NCI-H1417 (cell line): ENCODE results near the gene PSMC1.
A peak's percentile ranks its signal among the peaks of the same experiment; 100 is the strongest.

Experiments
- DNase-seq, 3 experiments: peaks; one replicate each; lab custom pipeline; 2025; lab: John Stamatoyannopoulos, UW

Gene PSMC1

DNA sequence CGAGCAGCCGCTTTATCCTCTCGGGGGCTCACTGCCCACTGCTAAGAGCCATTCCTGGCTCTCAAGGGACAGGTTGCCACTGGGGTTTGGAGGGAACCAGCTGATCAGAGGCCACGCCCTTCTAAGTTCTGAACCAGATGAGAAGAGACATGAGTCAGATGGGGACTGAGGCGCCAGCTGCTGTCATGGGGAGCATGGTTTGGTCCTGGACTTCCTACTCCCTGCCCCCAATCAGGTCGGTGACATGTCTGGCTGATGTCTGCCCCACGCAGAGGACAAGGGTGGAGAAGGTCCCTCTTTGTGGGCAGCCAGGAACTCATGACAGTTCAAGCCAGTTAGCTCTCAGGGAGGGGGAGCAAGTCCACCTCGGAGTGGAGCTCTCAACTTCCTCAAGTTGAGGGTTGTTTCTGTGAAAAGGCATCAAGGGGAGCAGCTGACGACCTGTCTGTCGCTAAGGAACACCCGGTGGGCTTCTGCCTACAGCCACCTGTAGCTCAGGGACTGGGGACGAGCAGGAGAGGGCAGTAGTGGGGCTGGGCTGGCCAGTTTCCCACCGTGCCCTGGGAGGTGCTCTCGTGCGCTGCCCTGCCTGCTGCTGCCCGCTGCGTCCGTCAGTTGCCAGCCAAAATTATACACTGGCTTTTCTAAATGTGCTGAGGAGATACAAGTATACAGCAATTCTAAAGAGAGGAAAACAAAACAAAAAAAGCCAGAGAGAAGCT is 20.5 kb downstream of the PSMC1 start:
- no peak for DNase-seq

DNA sequence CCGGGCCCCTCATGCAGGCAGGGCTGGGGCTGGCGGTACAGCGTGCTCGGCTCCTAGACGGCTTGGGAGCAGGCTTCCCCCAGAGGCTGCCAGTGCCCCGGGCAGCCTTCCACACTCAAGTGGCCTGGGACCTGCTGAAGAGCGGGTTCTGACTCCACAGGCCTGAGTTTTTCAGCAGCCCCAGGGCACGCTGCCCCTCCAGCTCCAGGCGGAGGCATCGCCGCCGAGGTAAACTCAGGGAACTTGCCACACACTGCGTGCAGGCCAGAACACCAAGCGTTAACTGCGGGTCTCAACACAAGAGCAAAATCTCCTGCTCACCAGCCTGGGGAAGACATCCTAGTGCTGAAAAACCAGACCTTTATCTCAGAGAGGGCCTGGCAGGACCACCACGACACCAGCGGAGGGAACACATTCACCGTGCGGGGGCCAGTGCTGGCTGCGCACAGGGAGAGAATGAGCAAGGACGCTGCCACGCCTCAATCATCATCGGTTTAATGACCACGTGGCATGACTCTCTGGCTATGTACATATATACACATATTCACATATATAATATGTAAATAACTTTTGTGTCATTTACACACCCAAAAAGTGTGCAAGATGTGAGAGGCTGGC is 21.3 kb downstream of the PSMC1 start:
- no peak for DNase-seq

GRCh38 chr14:90278199-90279175 is 22.1 kb downstream of the PSMC1 start:
- DNase-seq, result no peak

GRCh38 chr14:90280096-90280495 is 23.7 kb downstream of the PSMC1 start:
- DNase-seq, result no peak

- DNase-seq, result no peak
Measured at GRCh38 chr14:90281261-90281660, 24.9 kb downstream of the PSMC1 start.

GRCh38 chr14:90281756-90282155 is 25.4 kb downstream of the PSMC1 start:
- DNase-seq, result no peak

DNA sequence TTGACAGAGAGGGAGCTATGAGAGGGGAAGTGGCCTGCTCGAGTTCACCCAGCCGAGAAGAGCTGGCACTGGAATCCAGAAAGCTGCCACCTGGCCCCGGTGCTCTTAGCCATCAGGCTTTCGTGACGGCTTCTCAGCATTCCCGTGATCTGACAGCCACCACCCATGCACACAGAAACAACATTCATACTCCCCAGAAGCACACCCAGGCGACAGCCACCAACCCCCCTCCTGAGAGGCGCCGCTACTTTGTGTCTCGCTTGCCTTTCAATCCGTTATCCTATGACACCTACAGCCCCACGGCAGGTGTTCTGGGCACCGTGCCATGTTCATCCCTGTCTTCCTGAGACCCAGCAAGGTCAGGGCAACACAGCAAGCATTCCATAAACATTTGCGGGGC is 31.4 kb downstream of the PSMC1 start:
- peak in 2 of 3 experiments; percentile 35 to 76 for DNase-seq

DNA sequence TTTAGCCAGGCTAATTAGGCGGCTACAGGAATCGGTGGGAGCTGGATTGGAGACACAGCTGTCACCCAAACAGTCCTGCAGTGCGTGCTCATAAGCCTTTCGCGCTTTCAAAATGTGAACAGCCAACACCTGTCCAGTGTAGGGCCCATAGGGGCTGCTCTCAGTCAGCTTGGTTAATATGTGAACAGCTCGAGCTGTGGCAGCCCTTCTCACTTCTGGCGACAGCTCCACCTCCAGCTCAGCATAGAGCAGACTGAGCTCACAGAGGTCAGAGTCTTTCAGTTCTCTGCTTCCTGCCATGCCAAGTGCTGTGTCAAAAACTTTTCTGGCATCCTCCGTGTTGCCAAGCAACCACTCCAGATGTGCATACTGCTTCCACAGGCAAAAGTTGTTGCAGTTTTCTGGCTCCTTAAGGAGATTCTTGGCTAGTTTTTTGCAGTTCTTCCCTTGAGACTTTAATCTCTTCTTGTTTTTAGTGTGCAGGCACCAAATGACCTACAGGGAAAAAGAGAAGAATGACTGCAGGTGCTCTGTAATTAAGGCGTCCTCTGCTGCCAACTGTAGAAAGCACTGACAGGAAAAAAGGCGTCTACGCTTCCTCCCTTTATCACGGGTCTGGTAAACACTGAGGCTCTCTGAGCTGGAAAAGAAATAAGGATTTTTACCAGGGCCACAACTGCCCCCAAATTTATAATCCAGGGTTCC is 32.5 kb downstream of the PSMC1 start:
- DNase-seq, result peak in 2 of 3 experiments; percentile 66 to 88

DNA sequence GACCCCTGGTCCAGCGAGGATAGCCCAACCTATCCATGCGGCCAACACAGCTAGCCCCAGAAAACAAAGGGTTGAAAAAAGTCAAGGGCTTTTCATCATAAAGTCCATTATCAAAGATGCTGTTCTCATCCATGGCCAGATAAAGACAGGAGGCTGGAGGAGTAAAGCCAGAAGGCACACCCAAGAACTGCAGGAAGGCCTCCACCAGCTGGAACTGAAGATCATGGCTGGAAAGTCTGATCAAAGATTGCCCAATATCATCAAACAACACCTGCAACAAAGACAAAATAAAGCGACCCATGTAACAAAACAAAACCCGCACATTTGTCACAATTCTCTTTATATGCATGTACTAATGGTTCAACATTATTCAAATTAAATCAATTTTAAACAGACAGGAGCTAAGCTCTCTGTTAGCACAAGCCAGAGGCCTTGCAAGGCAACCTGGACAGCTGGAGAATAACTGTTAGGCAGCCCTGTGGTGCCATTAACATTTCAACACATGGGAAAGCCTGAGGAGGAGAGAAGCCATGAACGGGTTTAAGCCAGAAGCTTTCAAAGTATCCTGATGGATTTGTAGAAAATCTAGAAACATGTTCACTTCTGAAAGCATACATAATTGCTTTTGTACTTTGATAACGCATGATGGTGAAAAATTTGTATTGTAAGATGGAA is 34.1 kb downstream of the PSMC1 start:
- DNase-seq, result no peak

- no peak for DNase-seq
Measured at GRCh38 chr14:90291699-90292098, 35.3 kb downstream of the PSMC1 start.

- no peak for DNase-seq
Measured at GRCh38 chr14:90293766-90294730, 37.7 kb downstream of the PSMC1 start.

GRCh38 chr14:90294872-90295271 is 38.5 kb downstream of the PSMC1 start:
- DNase-seq, result no peak

- no peak for DNase-seq
Measured at GRCh38 chr14:90295870-90296516, 39.6 kb downstream of the PSMC1 start.

DNA sequence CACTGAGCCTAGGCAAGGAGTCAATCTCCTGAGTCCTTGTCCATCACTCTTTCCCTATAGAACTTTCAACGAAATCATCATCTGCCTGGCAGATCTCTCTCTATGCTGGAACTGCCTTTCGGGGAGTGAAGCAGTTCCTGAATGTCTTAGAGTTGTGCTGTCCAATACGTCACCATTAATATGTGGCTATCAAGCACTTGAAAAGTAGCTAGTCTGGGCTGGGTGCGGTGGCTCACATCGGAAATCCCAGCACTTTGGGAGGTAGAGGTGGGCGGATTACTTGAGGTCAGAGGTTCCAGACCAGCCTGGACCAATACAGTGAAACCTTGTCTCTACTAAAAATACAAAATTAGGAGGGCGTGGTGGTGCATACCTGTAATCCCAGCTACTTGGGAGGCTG is 40.3 kb downstream of the PSMC1 start:
- no peak for DNase-seq

- no peak for DNase-seq
Measured at GRCh38 chr14:90297876-90298629, 41.7 kb downstream of the PSMC1 start.

DNA sequence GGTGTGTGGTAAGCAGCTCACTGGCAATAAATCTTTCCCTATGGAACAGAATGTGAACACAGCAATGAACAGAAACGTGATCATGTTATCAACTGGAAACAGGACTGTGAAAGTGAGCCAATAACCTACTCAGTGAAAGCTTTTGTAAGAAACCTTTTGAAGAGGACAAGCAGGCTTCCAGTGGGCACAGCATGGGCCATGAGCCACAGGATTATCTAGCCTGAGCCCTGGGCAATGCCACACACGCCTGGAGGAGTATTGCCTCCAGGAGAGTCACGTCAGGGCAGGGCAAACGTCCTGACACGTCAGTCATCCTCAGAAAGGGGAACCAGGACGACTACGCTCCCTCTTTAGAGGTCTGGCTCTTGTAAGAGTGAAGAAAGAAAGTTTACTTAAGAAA is 43.1 kb downstream of the PSMC1 start:
- no peak for DNase-seq

DNA sequence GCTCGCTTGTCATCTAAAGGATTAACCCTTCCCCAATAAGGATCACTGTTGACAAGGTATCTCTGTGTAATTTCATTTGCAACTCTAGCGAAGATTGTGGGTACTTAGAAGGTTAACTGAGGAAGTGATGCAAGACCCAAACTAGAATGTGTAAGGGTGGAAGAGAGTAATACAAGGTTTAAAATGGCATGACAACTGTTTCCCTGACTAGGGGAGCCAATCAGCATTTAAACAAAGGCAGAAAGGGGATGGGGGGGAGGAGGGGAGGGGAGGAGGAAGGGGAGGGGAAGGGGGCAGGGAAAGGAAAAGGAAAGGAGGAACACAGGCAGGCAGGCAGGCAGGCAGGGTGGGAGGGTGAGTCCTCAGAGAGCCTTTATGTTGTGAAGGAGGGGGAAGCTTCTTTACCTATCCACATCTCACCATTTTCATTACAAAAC is 44.3 kb downstream of the PSMC1 start:
- DNase-seq, result peak in 1 of 3 experiments; percentile 50

GRCh38 chr14:90301122-90301521 is 44.8 kb downstream of the PSMC1 start:
- DNase-seq, result peak in 2 of 3 experiments; percentile 19 to 50

DNA sequence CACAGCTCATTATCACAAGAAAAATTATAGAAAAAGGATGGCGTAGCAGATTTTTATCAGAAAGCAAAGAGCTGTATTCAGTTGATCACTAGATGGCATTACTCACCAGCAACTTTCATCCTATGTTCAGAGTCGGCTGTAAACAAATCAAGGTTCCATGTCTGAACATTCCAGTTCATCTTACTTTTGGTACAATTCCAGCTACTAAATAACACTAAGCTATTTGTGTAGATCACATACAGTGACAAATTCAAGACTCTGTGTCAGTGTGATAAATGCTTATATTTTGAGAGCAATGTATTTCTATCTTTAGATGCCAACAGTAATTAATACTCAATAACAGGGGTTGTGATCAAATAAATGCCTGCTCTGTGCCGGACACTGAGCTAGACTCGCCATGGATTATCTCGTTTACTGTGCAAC is 45.3 kb downstream of the PSMC1 start:
- DNase-seq, result peak; percentile 34 to 81 (median 65)
